ENCODE measurements around the gene BORCS6. TPM values are rescaled to one million over a fixed set of nuclear protein-coding genes. Genes with fewer than 3 reads are reported as not detected.

The BORCS6 gene
- total and polyA plus RNA-seq, 9 of the 15 experiments (the other 6 are each of a cell fraction or from before 2014, with no cell fraction given) = 0.01 to 7.4 (median 2.3) TPM

DNA sequence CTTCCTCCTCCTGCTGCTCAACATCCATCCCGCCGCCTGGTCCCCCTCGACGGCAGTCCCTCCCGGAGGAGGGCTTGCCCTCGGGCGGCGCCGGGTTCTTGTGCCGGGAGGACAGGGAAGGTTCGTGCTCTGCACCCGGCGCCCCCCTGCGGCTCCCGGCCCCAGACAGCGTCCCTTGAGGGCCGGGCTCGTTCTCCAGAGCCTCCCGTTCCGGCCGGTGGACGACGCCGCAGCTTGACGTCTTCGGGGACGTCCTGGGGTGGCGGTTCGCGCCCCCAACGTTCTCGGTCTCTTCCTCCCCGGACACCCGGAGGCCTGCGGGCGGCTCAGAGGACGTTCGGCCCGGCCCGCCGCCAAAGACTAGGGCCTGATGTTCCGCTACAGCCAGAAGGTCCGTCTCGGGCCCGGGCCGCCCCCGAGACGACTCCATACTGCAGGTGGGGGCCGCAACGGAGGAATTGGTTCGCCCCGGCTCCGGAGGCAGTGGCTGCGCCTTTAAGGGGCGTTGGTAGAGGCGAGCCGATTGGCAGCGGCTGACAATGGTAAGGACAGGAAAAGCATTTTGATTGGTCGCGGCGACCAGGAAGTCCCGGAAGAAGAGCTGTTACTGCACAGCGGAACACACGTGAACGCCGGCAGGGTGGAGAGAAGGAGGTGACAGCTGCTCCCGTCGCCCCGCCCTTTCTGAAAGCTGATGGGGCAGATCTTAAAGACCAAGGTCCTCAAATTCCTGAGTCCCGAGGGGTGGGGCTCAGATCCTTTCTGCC, at the start of gene BORCS6 (continued):
- TF ChIP-seq MNT (conservative IDR thresholded peaks at IDR 0.05) = peak; percentile 80 to 92
- no peak for TF ChIP-seq NR2C2 (CRISPR knock-in tag; IDR thresholded peaks at IDR 0.05)
- TF ChIP-seq NR2C2 (tag; IDR thresholded peaks at IDR 0.05) = 0 out of 2 replicates have a peak, but pooled peaks have one; percentile 13
- TF ChIP-seq, protein P1, sequence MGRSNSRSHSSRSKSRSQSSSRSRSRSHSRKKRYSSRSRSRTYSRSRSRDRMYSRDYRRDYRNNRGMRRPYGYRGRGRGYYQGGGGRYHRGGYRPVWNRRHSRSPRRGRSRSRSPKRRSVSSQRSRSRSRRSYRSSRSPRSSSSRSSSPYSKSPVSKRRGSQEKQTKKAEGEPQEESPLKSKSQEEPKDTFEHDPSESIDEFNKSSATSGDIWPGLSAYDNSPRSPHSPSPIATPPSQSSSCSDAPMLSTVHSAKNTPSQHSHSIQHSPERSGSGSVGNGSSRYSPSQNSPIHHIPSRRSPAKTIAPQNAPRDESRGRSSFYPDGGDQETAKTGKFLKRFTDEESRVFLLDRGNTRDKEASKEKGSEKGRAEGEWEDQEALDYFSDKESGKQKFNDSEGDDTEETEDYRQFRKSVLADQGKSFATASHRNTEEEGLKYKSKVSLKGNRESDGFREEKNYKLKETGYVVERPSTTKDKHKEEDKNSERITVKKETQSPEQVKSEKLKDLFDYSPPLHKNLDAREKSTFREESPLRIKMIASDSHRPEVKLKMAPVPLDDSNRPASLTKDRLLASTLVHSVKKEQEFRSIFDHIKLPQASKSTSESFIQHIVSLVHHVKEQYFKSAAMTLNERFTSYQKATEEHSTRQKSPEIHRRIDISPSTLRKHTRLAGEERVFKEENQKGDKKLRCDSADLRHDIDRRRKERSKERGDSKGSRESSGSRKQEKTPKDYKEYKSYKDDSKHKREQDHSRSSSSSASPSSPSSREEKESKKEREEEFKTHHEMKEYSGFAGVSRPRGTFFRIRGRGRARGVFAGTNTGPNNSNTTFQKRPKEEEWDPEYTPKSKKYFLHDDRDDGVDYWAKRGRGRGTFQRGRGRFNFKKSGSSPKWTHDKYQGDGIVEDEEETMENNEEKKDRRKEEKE (IDR thresholded peaks at IDR 0.05; ENCODE audit: borderline replicate concordance in 1 of 2, control insufficient read depth in 1 of 2, low read depth in 2 of 2, low read length in 1 of 2) = no peak
- peak in 1 of 2 experiments; percentile 73; a peak in 2 of 4 replicates for TF ChIP-seq SIN3A (IDR thresholded peaks at IDR 0.05; ENCODE audit: borderline replicate concordance in 2 of 2, control insufficient read depth in 1 of 2, low read depth in 2 of 2, low read length in 2 of 2)
- peak; percentile 65 for TF ChIP-seq SUPT5H (IDR thresholded peaks at IDR 0.05)
- no peak for TF ChIP-seq RCOR1 (IDR thresholded peaks at IDR 0.05; ENCODE audit: borderline replicate concordance in 1 of 2, low read depth in 2 of 2, low read length in 2 of 2)
- TF ChIP-seq, protein P2, sequence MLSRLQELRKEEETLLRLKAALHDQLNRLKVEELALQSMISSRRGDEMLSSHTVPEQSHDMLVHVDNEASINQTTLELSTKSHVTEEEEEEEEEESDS (CRISPR knock-in tag; IDR thresholded peaks at IDR 0.05) = no peak
- no peak for TF ChIP-seq ETS2 (tag; IDR thresholded peaks at IDR 0.05; ENCODE audit: borderline replicate concordance, poor library complexity, severe bottlenecking)
- 0 out of 2 replicates have a peak, but pooled peaks have one; percentile 39 for TF ChIP-seq PHF21A (IDR thresholded peaks at IDR 0.05; ENCODE audit: borderline replicate concordance, low read depth)
- no peak for TF ChIP-seq JUN (IDR thresholded peaks at IDR 0.05; ENCODE audit: borderline replicate concordance, low read depth, low read length)
- peak; percentile 47; the same call in 1 of the 2 replicates for TF ChIP-seq JUN (CRISPR knock-in tag; IDR thresholded peaks at IDR 0.05; ENCODE audit: borderline replicate concordance)
- TF ChIP-seq JUND (IDR thresholded peaks at IDR 0.05; ENCODE audit: borderline replicate concordance, low read depth, low read length) = 0 out of 2 replicates have a peak, but pooled peaks have one; percentile 2
- no peak; the same call in 2 of the 3 replicates for TF ChIP-seq JUND (tag; IDR thresholded peaks at IDR 0.05; ENCODE audit: borderline replicate concordance, low read depth, low read length)
- peak; percentile 54; the same call in 1 of the 2 replicates for TF ChIP-seq PHF8 (IDR thresholded peaks at IDR 0.05; ENCODE audit: borderline replicate concordance, low read length)
- TF ChIP-seq LCOR (CRISPR knock-in tag; IDR thresholded peaks at IDR 0.05) = 0 out of 2 replicates have a peak, but pooled peaks have one; percentile 23
- TF ChIP-seq SP1 (CRISPR knock-in tag; IDR thresholded peaks at IDR 0.05) = peak; percentile 83
- TF ChIP-seq BHLHE40 (IDR thresholded peaks at IDR 0.05; ENCODE audit: low read length) = peak; percentile 65
- peak in 1 of 2 experiments; percentile 33; a peak in 1 of 4 replicates for TF ChIP-seq SRF (CRISPR knock-in tag; IDR thresholded peaks at IDR 0.05)
- TF ChIP-seq EP400 (IDR thresholded peaks at IDR 0.05) = 0 out of 2 replicates have a peak, but pooled peaks have one; percentile 46
- TF ChIP-seq ELF2 (CRISPR knock-in tag; IDR thresholded peaks at IDR 0.05) = peak; percentile 77
- no peak for TF ChIP-seq ETV1 (tag; conservative IDR thresholded peaks at IDR 0.05; ENCODE audit: low read depth)
